Panc1 (cell line): ENCODE results near the gene TBC1D25. TPM values are rescaled to one million over a fixed set of nuclear protein-coding genes. Genes with fewer than 3 reads are reported as not detected.

ENCODE experiments used
- ATAC-seq: fragments of 200-7000 bp; cut with Tn5 transposase; 2 replicates; pipeline ENCODE4 v1.9.1; 2020; ENCODE audit warnings: mild to moderate bottlenecking, moderate library complexity
- BruUV-seq: library from RNA; stranded (reverse); fragments of 400-500 nt; replicated peaks from 2 replicates; lab custom pipeline; 2021; lab: Mats Ljungman, UMichigan
- CTCF ChIA-PET: fragments of 300-600 bp; sonication (Branson Sonifier 250); formaldehyde crosslinking; loops from one replicate; lab custom pipeline; 2022; ENCODE audit warnings: antibody characterized with exemption; lab: Charles Lee
- POLR2A ChIA-PET: fragments of 300-600 bp; sonication (Branson Sonifier 250); formaldehyde crosslinking; loops from one replicate; lab custom pipeline; 2022; ENCODE audit warnings: antibody characterized with exemption; lab: Charles Lee
- DNase-seq: peaks from one replicate; pipeline ENCODE4 v3.0.0-alpha.2; 2010; ENCODE audit warnings: low read depth, low spot score
- H3K27ac ChIP-seq: 2 replicates; pipeline ENCODE4 v1.5.1; 2011; ENCODE audit warnings: mild to moderate bottlenecking, low read length, inconsistent platforms
- H3K27me3 ChIP-seq: fragments of 200-500 bp; sonication (Bioruptor generic); 2 replicates; pipeline ENCODE4 v1.6.0; 2014; ENCODE audit warnings: low read length, inconsistent platforms; ENCODE audit not compliant: control insufficient read depth, insufficient read depth
- H3K36me3 ChIP-seq: fragments of 200-500 bp; sonication (Bioruptor generic); 2 replicates; pipeline ENCODE4 v1.5.1; 2014; ENCODE audit warnings: inconsistent platforms, mild to moderate bottlenecking, low read length, moderate library complexity; ENCODE audit not compliant: control insufficient read depth, insufficient read depth
- H3K4me1 ChIP-seq: 2 replicates; pipeline ENCODE4 v1.5.1; 2011; ENCODE audit warnings: inconsistent platforms, mild to moderate bottlenecking, low read length, moderate library complexity; ENCODE audit not compliant: control insufficient read depth, insufficient read depth
- H3K4me3 ChIP-seq, 2 experiments: 2 replicates each; pipeline ENCODE4 v1.5.1; 2011 to 2012; ENCODE audit warnings: low read depth in 2 of 2, low read length in 2 of 2, mild to moderate bottlenecking in 2 of 2, inconsistent platforms in 1 of 2, moderate library complexity in 1 of 2
- H3K9me3 ChIP-seq: fragments of 200-500 bp; sonication (Bioruptor generic); 2 replicates; pipeline ENCODE4 v1.5.1; 2014; ENCODE audit warnings: low read depth, mild to moderate bottlenecking, inconsistent platforms, low read length, moderate library complexity; ENCODE audit not compliant: control insufficient read depth, insufficient read depth
- CTCF ChIP-seq: fragments of 450-650 bp; IDR thresholded peaks from 2 replicates; pipeline ENCODE4 v1.5.1; 2017; ENCODE audit warnings: mild to moderate bottlenecking
- POLR2AphosphoS5 ChIP-seq: IDR thresholded peaks from 2 replicates; pipeline ENCODE4 v1.6.1; 2012; ENCODE audit warnings: mild to moderate bottlenecking, low read depth, low read length, moderate library complexity
- REST ChIP-seq, 2 experiments: IDR thresholded peaks; 2 replicates each; pipeline ENCODE4 v1.6.1; 2011 to 2012; ENCODE audit warnings: low read depth in 2 of 2, control low read depth in 1 of 2, low read length in 1 of 2, mild to moderate bottlenecking in 1 of 2, moderate library complexity in 1 of 2; ENCODE audit not compliant: insufficient read depth in 1 of 2
- SIN3A ChIP-seq: IDR thresholded peaks from 2 replicates; pipeline ENCODE4 v1.6.1; 2012; ENCODE audit warnings: low read depth, mild to moderate bottlenecking, low read length, moderate library complexity, borderline replicate concordance; ENCODE audit not compliant: insufficient read depth
- TCF7L2 ChIP-seq: IDR thresholded peaks from 2 replicates; pipeline ENCODE4 v1.6.1; 2011; ENCODE audit warnings: mild to moderate bottlenecking, low read depth, low read length, inconsistent platforms
- in situ Hi-C: cut with HindIII; loops from 2 replicates; pipeline ENCODE4 v1.10.0; 2016; ENCODE audit warnings: low sequenced_read_pairs, low pct_unique_long_range_greater_than_20kb
- intact Hi-C: fragments of 100-400 bp; cut with micrococcal nuclease; formaldehyde crosslinking; loops from one replicate; pipeline ENCODE4 v1.10.0; 2022; ENCODE audit not compliant: unreplicated experiment
- total RNA-seq: library from RNA; stranded (reverse); gene quantifications from one replicate; pipeline ENCODE4 v1.2.1, GENCODE V29; 2021; ENCODE audit not compliant: unreplicated experiment

The TBC1D25 gene
- total RNA-seq, 1 experiment from 2014 or later, result 29.4 TPM

DNA sequence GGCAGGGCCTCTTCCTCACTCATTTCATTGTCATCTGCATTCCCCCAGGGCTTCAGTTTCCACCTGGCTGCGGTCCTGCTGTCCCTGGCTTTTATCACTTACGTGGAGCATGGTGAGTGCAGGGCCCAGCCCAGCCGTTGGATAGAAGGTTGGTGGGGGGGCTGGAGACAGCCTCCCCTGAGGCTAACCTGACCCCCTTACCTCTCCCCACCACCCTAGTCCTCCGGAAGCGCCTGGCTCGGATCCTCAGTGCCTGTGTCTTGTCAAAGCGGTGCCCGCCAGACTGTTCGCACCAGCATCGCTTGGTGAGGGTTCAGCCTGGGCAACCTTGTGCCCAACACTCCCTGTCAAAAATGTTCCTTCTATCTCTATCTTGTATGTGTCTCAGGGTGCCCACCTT lies 23.7 kb upstream of the TBC1D25 start:
- no TSS peak for BruUV-seq
- ATAC-seq, result no peak
- intact Hi-C loops (no loop called here), in situ Hi-C loops (no loop called here)
- no peak for TF ChIP-seq TCF7L2
- no peak for TF ChIP-seq CTCF
- no peak for TF ChIP-seq POLR2AphosphoS5
- no peak for TF ChIP-seq REST (IDR thresholded peaks at IDR 0.05; ENCODE audit: insufficient read depth in 1 of 2, low read depth in 2 of 2, low read length in 1 of 2)
- TF ChIP-seq SIN3A, result no peak
- ChIA-PET CTCF (no interaction called here), POLR2A (no interaction called here)
- no peak overlapping the region for H3K27ac ChIP-seq
- no peak for DNase-seq
- H3K36me3 ChIP-seq, result no peaks in the 10 kb centered on the region
- H3K4me3 ChIP-seq, result no peak overlapping the region
- H3K4me1 ChIP-seq, result no peaks in the 10 kb centered on the region
- H3K27me3 ChIP-seq, result no peaks in the 10 kb centered on the region
- H3K9me3 ChIP-seq, result no peaks in the 10 kb centered on the region

- Histone ChIP-seq H3K4me1 (no peaks in the 10 kb centered on the region), H3K9me3 (no peaks in the 10 kb centered on the region), H3K27ac (no peak overlapping the region), H3K4me3 (no peak overlapping the region), H3K36me3 (no peaks in the 10 kb centered on the region), H3K27me3 (no peaks in the 10 kb centered on the region)
- intact Hi-C loops, result no loop called here
- ChIA-PET POLR2A (no interaction called here), CTCF (no interaction called here)
- TF ChIP-seq POLR2AphosphoS5 (no peak), REST (IDR thresholded peaks at IDR 0.05; ENCODE audit: insufficient read depth in 1 of 2, low read depth in 2 of 2, low read length in 1 of 2) (no peak), CTCF (no peak), TCF7L2 (no peak), SIN3A (no peak)
- no TSS peak for BruUV-seq
- in situ Hi-C loops, result no loop called here
- DNase-seq (no peak), ATAC-seq (no peak)
Observed at GRCh38 chrX:48516285-48516684, 23.2 kb upstream of the TBC1D25 start.
